ENCODE data around the gene SOBP. TPM values are rescaled to one million over a fixed set of nuclear protein-coding genes. Genes with fewer than 3 reads are reported as not detected.
"Not testable (repeated sequence)": the region's sequence is repeated elsewhere in the genome, so short reads cannot be mapped to it uniquely, and the experiment has no call there.

Gene SOBP
- total RNA-seq, 2 donors from 2014 or later = 1.5 to 1.9 TPM

- H3K36me3 Mint-ChIP-seq (ENCODE audit: low read depth) = peaks cover 6% of the 10 kb centered on the region
- WGBS, 2 experiments (ENCODE audit: insufficient coverage in 1 of 2, insufficient read length in 1 of 2) = no CpG with 5 or more reads among the region's 1 CpG
- H3K27me3 ChIP-seq (ENCODE audit: control insufficient read depth, insufficient read depth, low read length, poor library complexity, severe bottlenecking) = no peaks in the 10 kb centered on the region
- H3K9ac ChIP-seq (ENCODE audit: extremely low read depth, low read length, poor library complexity, severe bottlenecking) = no peak overlapping the region
- no peaks in the 10 kb centered on the region for H3K27me3 Mint-ChIP-seq (ENCODE audit: insufficient read depth)
- H3K9me3 ChIP-seq (ENCODE audit: control insufficient read depth, low read length) = peaks cover 12% of the 10 kb centered on the region
- DNase-seq = no peak
- H3K4me1 ChIP-seq (ENCODE audit: control insufficient read depth, insufficient read depth, low read length) = no peaks in the 10 kb centered on the region
- peaks cover 15% of the 10 kb centered on the region for H3K9me3 Mint-ChIP-seq
- no peak overlapping the region for H3K4me3 ChIP-seq (ENCODE audit: low read length)
- no peak overlapping the region for H3K27ac Mint-ChIP-seq
- H3K4me3 Mint-ChIP-seq = no peak overlapping the region
- no peak overlapping the region for H3K27ac ChIP-seq (ENCODE audit: low read depth, low read length)
- H3K4me1 Mint-ChIP-seq = no peaks in the 10 kb centered on the region
- H3K36me3 ChIP-seq (ENCODE audit: control insufficient read depth, insufficient read depth, low read length) = no peaks in the 10 kb centered on the region
- no peak for TF ChIP-seq CTCF (conservative IDR thresholded peaks at IDR 0.05)
These were observed 27.4 kb downstream of the SOBP start for GRCh38 chr6:107517274-107517673.

DNA sequence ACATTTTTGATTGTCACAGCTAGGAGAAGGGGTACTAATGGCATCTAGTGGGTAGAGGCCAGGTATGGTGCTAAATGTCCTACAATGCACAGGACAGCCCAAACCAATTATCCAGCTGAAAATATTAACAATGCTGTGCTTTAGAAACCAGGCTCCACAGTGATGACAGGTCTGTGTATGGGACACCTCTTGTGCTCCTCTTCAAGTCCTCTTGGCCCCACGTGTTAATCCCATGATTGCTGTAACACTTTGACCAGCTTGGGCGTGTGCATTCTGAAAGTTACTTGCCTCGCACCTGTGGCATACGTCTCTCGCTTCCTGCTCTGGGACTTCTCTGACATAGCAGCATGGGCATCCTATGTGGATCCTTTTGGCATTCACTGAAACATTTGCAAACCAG lies 29.3 kb downstream of the SOBP start:
- not testable (repeated sequence) for H3K27ac Mint-ChIP-seq; H3K27ac ChIP-seq (ENCODE audit: low read depth, low read length); H3K27me3 ChIP-seq (ENCODE audit: control insufficient read depth, insufficient read depth, low read length, poor library complexity, severe bottlenecking); H3K4me3 Mint-ChIP-seq; H3K36me3 Mint-ChIP-seq (ENCODE audit: low read depth); H3K4me1 Mint-ChIP-seq; H3K9ac ChIP-seq (ENCODE audit: extremely low read depth, low read length, poor library complexity, severe bottlenecking); H3K36me3 ChIP-seq (ENCODE audit: control insufficient read depth, insufficient read depth, low read length); H3K4me3 ChIP-seq (ENCODE audit: low read length); H3K4me1 ChIP-seq (ENCODE audit: control insufficient read depth, insufficient read depth, low read length); H3K27me3 Mint-ChIP-seq (ENCODE audit: insufficient read depth); DNase-seq
- peaks cover 12% of the 10 kb centered on the region for H3K9me3 ChIP-seq (ENCODE audit: control insufficient read depth, low read length)
- peaks cover 15% of the 10 kb centered on the region for H3K9me3 Mint-ChIP-seq
- 94 to 98% methylated on average over 5 of the region's 5 CpGs for WGBS, 2 experiments (ENCODE audit: insufficient coverage in 1 of 2, insufficient read length in 1 of 2)

GRCh38 chr6:107520706-107521105 lies 30.8 kb downstream of the SOBP start:
- H3K4me1 Mint-ChIP-seq; H3K27ac ChIP-seq (ENCODE audit: low read depth, low read length); H3K4me3 Mint-ChIP-seq; DNase-seq; H3K4me3 ChIP-seq (ENCODE audit: low read length); H3K36me3 ChIP-seq (ENCODE audit: control insufficient read depth, insufficient read depth, low read length); H3K9ac ChIP-seq (ENCODE audit: extremely low read depth, low read length, poor library complexity, severe bottlenecking); H3K4me1 ChIP-seq (ENCODE audit: control insufficient read depth, insufficient read depth, low read length); H3K27me3 Mint-ChIP-seq (ENCODE audit: insufficient read depth); H3K27ac Mint-ChIP-seq; H3K36me3 Mint-ChIP-seq (ENCODE audit: low read depth); H3K27me3 ChIP-seq (ENCODE audit: control insufficient read depth, insufficient read depth, low read length, poor library complexity, severe bottlenecking): not testable (repeated sequence)
- WGBS, 2 experiments (ENCODE audit: insufficient coverage in 1 of 2, insufficient read length in 1 of 2) = 0% methylated on average over 1 of the region's 2 CpGs; no CpG with 5 or more reads in 1 of the 2 experiments
- H3K9me3 Mint-ChIP-seq = peaks cover 12% of the 10 kb centered on the region
- H3K9me3 ChIP-seq (ENCODE audit: control insufficient read depth, low read length) = peaks cover 12% of the 10 kb centered on the region

DNA sequence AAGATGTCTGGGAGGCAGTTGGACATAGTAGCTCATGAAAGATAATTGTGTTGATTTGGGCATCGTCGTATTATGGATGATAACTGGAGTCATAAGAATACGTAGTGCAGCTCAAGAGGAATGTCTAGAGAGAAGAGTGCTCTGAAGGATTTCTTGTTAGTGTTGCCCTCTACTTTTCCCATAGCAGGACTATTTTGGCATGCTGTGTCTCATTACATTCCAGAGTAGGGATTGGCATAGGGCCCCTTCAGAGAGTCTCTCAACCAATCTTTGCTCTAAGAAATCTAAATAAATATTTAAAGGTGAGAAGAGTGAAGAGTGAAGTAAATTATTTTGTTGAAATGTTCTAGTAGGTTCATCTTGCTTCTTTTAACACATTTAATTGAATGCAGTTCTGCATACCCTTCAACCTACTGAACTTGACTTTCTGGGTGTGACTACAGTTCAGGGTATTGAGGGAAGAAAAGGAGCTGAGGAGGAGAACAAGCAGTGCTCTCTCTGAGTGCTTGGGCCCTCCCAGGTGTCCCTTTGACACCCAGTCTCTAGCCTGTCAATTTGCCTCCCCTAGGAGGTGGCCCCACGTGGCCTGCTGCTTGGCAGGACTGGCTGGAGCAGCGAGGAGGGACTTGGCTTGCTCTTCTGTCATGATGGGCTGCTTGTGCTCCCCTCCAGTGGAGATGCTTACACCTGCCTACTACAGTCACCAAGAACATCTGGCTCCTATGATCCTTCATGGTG lies 33.3 kb downstream of the SOBP start:
- Mint-ChIP-seq H3K4me1 (no peaks in the 10 kb centered on the region), H3K9me3 (no peaks in the 10 kb centered on the region), H3K4me3 (no peak overlapping the region), H3K27me3 (ENCODE audit: insufficient read depth) (no peaks in the 10 kb centered on the region), H3K36me3 (ENCODE audit: low read depth) (no peaks in the 10 kb centered on the region), H3K27ac (no peak overlapping the region)
- DNase-seq = no peak
- 90% methylated on average over 2 to 5 of the region's 5 CpGs for WGBS, 2 experiments (ENCODE audit: insufficient coverage in 1 of 2, insufficient read length in 1 of 2)
- no peak for TF ChIP-seq CTCF (conservative IDR thresholded peaks at IDR 0.05)
- Histone ChIP-seq H3K4me3 (ENCODE audit: low read length) (no peak overlapping the region), H3K9me3 (ENCODE audit: control insufficient read depth, low read length) (no peaks in the 10 kb centered on the region), H3K4me1 (ENCODE audit: control insufficient read depth, insufficient read depth, low read length) (no peaks in the 10 kb centered on the region), H3K36me3 (ENCODE audit: control insufficient read depth, insufficient read depth, low read length) (no peaks in the 10 kb centered on the region), H3K27me3 (ENCODE audit: control insufficient read depth, insufficient read depth, low read length, poor library complexity, severe bottlenecking) (no peaks in the 10 kb centered on the region), H3K9ac (ENCODE audit: extremely low read depth, low read length, poor library complexity, severe bottlenecking) (no peak overlapping the region), H3K27ac (ENCODE audit: low read depth, low read length) (no peak overlapping the region)

Measured in endodermal cell (in vitro differentiated cells).